ENCODE data around the gene LIX1.

GRCh38 chr5:97183930-97184213, 41.5 kb upstream of the LIX1 start:
- TF ChIP-seq CTCF (IDR thresholded peaks at IDR 0.05; ENCODE audit: insufficient read depth, low read depth, low read length) (no peak), EZH2 (IDR thresholded peaks at IDR 0.05; ENCODE audit: insufficient read depth, low read length) (no peak)

Measured in astrocyte (in vitro differentiated cells and primary cell).